Measurements from ENCODE around the gene CHKB.

DNA sequence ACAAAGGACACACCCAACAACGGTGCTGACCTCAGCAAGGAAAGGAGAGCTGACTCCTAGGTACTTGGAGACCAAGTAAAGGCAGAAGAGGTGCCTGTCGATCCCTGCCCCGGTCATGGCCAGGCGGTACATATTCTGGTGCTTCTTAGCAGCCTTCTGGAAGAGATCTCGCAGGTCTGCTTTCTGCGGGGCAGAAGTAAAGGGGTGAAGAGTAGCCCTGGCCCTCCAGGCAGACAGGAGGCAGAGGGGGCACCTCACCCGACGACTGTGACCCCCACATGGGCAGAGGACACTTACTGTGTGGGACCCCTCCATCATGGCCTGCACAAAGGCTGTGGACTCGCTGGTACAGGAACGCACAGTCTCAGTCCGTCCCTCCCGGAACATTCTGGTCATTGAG lies 11.8 kb downstream of the CHKB start:
- no peak for TF ChIP-seq POLR2A (IDR thresholded peaks at IDR 0.05)
- TF ChIP-seq, protein P1, sequence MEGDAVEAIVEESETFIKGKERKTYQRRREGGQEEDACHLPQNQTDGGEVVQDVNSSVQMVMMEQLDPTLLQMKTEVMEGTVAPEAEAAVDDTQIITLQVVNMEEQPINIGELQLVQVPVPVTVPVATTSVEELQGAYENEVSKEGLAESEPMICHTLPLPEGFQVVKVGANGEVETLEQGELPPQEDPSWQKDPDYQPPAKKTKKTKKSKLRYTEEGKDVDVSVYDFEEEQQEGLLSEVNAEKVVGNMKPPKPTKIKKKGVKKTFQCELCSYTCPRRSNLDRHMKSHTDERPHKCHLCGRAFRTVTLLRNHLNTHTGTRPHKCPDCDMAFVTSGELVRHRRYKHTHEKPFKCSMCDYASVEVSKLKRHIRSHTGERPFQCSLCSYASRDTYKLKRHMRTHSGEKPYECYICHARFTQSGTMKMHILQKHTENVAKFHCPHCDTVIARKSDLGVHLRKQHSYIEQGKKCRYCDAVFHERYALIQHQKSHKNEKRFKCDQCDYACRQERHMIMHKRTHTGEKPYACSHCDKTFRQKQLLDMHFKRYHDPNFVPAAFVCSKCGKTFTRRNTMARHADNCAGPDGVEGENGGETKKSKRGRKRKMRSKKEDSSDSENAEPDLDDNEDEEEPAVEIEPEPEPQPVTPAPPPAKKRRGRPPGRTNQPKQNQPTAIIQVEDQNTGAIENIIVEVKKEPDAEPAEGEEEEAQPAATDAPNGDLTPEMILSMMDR (IDR thresholded peaks at IDR 0.05) = no peak

Measured in transverse colon (tissue), 3 donors.